Activated CD4-positive, alpha-beta memory T cell treated with anti-CD3 and anti-CD28 coated beads, Interleukin-2, amount 10 ng/mL, durations not matched to agents 7 days and 5 days (primary cell): ENCODE data around the gene WIPF1. TPM values are rescaled to one million over a fixed set of nuclear protein-coding genes. Genes with fewer than 3 reads are reported as not detected.
A peak's percentile ranks its signal among the peaks of the same experiment; 100 is the strongest.

ENCODE experiments used
- CTCF ChIA-PET: fragments of 350-600 bp; sonication (Branson Sonifier 250); formaldehyde crosslinking; loops from one replicate; lab custom pipeline; 2021; ENCODE audit warnings: antibody characterized with exemption, inconsistent platforms; lab: Charles Lee
- POLR2A ChIA-PET: fragments of 350-600 bp; sonication (Branson Sonifier 250); formaldehyde crosslinking; loops from one replicate; lab custom pipeline; 2021; ENCODE audit warnings: antibody characterized with exemption; lab: Charles Lee
- DNase-seq: peaks from one replicate; pipeline ENCODE4 v3.0.0-alpha.2; 2020
- H3K27ac Mint-ChIP-seq: one replicate; pipeline ENCODE4 v1.8.0; 2021; ENCODE audit warnings: mild to moderate bottlenecking, mixed read lengths
- H3K27me3 Mint-ChIP-seq: one replicate; pipeline ENCODE4 v1.8.0; 2021; ENCODE audit warnings: mixed read lengths
- H3K36me3 Mint-ChIP-seq: one replicate; pipeline ENCODE4 v1.8.0; 2021; ENCODE audit warnings: low read depth, mixed read lengths
- H3K4me1 Mint-ChIP-seq: one replicate; pipeline ENCODE4 v1.8.0; 2021; ENCODE audit warnings: mixed read lengths
- H3K4me3 Mint-ChIP-seq: one replicate; pipeline ENCODE4 v1.8.0; 2021; ENCODE audit warnings: mild to moderate bottlenecking, mixed read lengths
- H3K9me3 Mint-ChIP-seq: one replicate; pipeline ENCODE4 v1.8.0; 2021; ENCODE audit warnings: mixed read lengths
- total RNA-seq, 2 experiments: library from RNA; stranded (reverse); gene quantifications; one replicate each; pipeline ENCODE4 v1.2.3, GENCODE V29; 2021

The WIPF1 gene
- total RNA-seq, 2 experiments from 2014 or later, result 574 to 590 TPM

DNA sequence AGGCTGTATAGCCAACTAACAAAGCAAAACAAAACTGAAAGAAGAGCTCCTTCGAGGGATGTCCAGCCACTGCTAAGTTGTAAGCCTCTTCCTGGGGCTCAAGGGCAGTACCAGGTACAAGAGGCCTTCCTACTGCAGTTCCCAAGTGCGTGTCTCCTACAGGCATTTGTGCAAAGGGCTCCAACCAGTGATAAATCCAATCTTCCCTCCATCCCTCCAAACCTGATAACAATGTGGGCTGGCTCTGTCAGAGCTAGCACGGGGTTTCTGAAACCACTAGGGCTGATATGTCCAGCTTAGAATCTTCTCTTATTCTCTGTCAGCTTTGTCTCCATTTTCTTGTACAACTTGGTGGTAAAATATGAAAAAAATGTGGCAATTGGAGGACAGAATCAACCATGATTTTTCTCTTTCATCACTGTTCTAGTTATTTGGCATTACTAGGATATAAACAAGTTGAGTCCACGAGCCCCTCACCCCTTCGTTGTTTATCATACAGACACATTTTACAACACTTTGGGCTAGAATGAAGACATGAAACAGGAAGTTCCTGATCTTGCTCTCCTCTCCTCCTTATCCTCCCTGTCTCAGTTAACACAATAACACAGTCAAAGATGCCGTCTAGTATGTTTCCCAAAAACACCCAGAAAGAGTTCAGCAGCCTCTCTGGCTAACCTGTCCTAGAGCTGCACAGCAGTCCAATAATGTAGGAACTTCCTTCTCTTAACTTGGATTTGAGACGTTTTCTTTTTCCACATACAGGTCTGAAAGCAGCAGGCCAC, 35.4 kb upstream of the WIPF1 start:
- CTCF ChIA-PET, result interaction anchor here (0.7 to 4.1 kb wide), 12 partner anchors 10 to 579 kb away, joined by 3 to 82 read pairs (median 4); partner anchors contain the start of gene WIPF1
- no peak for DNase-seq
- Mint-ChIP-seq H3K9me3 (no peaks in the 10 kb centered on the region), H3K27me3 (no peaks in the 10 kb centered on the region), H3K36me3 (peaks cover 59% of the 10 kb centered on the region), H3K4me3 (peak overlapping the region; percentile 84), H3K4me1 (peaks cover 64% of the 10 kb centered on the region), H3K27ac (peak overlapping the region; percentile 93)
- POLR2A ChIA-PET, result interaction anchor here (1.0 to 16.0 kb wide), 16 partner anchors 10 to 536 kb away, joined by 3 to 558 read pairs (median 10); partner anchors contain the start of gene WIPF1

DNA sequence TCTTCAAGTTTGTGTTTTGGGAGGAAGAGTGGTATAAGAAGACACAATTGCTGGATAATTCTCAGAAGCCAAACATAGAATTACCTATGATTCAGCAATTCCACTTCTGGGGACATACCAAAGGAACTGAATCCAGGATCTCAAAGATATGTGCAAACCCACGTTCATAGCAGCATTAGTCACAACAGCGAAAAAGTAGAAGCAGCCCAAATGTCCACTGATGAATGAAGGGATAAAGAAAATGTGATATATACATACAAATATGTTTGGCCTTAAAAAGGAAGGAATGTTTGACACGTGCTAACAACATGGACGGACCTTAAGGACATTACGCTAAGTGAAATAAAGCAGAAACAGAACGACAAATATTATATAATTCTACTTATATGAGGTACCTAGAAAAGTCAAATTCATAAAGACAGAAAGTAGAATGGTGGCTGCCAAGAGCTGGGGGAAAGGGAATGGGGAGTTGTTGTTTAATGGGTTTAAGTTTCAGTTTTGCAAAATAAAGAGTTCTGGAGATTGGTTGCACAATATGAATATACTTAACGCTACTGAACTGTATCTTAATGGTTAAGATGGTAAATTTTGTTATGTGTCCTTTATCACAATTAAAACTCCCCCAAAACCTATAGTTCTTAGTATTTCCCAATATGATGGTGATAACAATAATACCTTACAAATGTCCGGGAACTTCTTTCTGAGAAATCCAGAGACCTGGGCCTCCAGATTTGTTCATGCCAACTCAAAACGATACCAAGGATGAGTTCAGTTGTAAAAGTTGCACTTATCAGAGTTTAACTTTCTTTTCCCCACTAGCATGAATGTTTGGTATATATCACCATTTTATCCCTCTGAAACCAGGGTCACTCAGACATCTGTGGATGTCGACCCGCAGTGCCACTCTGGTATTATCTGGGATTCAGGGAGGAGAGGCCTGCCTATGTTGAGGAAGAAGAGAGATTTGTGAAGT, 33.7 kb upstream of the WIPF1 start:
- ChIA-PET POLR2A (interaction anchor here (1.5 to 16.0 kb wide), 3 partner anchors 18 to 56 kb away, joined by 9 to 558 read pairs (median 364); partner anchors contain the start of gene WIPF1), CTCF (interaction anchor here (1.7 to 4.1 kb wide), 3 partner anchors 33 to 56 kb away, joined by 3 to 82 read pairs (median 18); partner anchors contain the start of gene WIPF1)
- Mint-ChIP-seq H3K4me3 (peak overlapping the region; percentile 84), H3K36me3 (peaks cover 76% of the 10 kb centered on the region), H3K27ac (peak overlapping the region; percentile 93), H3K4me1 (peaks cover 68% of the 10 kb centered on the region), H3K9me3 (no peaks in the 10 kb centered on the region), H3K27me3 (no peaks in the 10 kb centered on the region)
- DNase-seq, result no peak

DNA sequence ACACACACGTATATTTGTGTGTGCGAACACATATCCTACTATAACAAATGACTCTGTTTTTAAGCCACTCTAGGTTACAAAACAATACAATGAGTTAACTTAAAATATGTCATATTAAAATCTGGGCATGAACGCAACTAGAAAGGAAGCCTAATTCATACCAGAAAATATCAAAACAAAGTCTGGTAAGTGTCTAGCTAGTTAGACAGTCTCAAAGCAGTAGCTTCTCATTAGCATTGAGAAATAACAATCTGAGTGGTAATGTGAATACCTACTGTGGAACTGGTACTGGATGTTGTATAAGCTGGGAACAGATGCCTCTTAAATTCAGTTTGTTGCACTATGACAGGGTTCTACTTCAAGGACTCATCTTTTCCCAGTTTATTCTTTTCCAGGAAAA, 32.5 kb upstream of the WIPF1 start:
- no peaks in the 10 kb centered on the region for H3K27me3 Mint-ChIP-seq
- H3K4me3 Mint-ChIP-seq, result no peak overlapping the region
- no peak for DNase-seq
- POLR2A ChIA-PET, result interaction anchor here (1.0 to 16.0 kb wide), 3 partner anchors 17 to 52 kb away, joined by 4 to 558 read pairs (median 364); partner anchors contain the start of gene WIPF1
- no peaks in the 10 kb centered on the region for H3K9me3 Mint-ChIP-seq
- H3K36me3 Mint-ChIP-seq, result peaks cover 85% of the 10 kb centered on the region
- H3K4me1 Mint-ChIP-seq, result peaks cover 68% of the 10 kb centered on the region
- CTCF ChIA-PET, result interaction anchor here (0.8 to 1.7 kb wide), 2 partner anchors 32 to 67 kb away, joined by 3 read pairs; no protein-coding TSS in a partner anchor
- H3K27ac Mint-ChIP-seq, result peak overlapping the region; percentile 93

DNA sequence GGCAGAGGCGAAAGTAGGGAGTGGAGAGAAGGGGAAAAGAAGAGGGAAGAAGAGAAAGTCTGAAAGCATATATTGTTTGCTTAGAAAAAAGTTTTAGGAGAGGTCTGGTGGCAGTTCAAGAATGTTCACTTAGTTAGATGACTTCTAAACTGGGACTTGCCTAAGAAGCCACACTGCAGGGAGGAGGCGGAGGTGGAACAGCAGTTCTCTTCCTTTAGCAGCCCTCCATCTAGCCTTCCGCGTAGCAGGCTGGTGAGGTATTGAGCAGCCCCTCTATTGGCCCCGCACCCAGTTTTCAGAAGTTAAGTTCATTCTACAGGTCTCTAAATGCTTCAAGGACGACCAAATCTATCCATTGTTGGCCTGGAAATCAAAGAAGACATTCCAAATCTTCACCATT, 31.9 kb upstream of the WIPF1 start:
- Mint-ChIP-seq H3K4me1 (peaks cover 66% of the 10 kb centered on the region), H3K4me3 (no peak overlapping the region), H3K27me3 (no peaks in the 10 kb centered on the region), H3K36me3 (peaks cover 89% of the 10 kb centered on the region), H3K9me3 (no peaks in the 10 kb centered on the region), H3K27ac (no peak overlapping the region)
- no peak for DNase-seq
- CTCF ChIA-PET, result interaction anchor here (1.7 to 2.0 kb wide), 3 partner anchors 11 to 31 kb away, joined by 3 to 6 read pairs (median 4); no protein-coding TSS in a partner anchor
- POLR2A ChIA-PET, result interaction anchor here (1.0 to 16.0 kb wide), 3 partner anchors 16 to 52 kb away, joined by 4 to 558 read pairs (median 364); partner anchors contain the start of gene WIPF1

DNA sequence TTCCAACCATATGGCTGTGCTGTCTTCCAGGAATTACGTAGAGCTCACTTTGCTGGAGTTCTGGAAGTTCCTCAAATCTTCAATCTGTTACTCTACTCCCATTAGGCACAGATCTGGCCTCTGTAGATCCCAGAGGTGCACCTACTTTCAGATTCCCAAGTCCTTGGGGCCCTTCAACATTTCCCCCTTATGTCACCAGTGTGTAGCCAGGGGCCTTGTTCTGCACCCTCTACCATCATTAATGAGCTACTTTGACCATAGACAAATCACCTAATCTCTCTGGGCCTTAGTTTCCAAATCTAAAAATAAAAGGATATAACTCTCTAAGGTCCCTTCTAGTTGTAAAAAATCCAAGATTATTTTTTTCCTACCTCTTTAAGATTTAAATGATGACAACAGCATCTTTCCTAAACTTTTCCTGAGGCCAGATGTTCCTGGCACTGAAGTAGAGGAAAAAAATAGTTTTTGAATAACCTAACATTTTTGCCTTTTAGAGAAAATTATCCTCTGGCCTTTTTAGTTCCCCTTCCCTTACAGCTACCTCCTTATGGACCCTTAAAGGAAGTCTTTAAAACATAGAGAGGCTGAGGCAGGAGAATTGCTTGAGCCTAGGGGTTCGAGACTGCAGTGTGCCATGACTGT, 31.0 kb upstream of the WIPF1 start:
- peaks cover 94% of the 10 kb centered on the region for H3K36me3 Mint-ChIP-seq
- H3K4me1 Mint-ChIP-seq, result peaks cover 73% of the 10 kb centered on the region
- POLR2A ChIA-PET, result interaction anchor here (0.7 to 16.0 kb wide), 3 partner anchors 15 to 70 kb away, joined by 3 to 558 read pairs (median 364); partner anchors contain the start of gene WIPF1
- H3K27ac Mint-ChIP-seq, result no peak overlapping the region
- CTCF ChIA-PET, result interaction anchor here (0.7 to 2.0 kb wide), 4 partner anchors 10 to 158 kb away, joined by 3 to 6 read pairs (median 4); no protein-coding TSS in a partner anchor
- no peaks in the 10 kb centered on the region for H3K27me3 Mint-ChIP-seq
- no peaks in the 10 kb centered on the region for H3K9me3 Mint-ChIP-seq
- DNase-seq, result no peak
- no peak overlapping the region for H3K4me3 Mint-ChIP-seq

DNA sequence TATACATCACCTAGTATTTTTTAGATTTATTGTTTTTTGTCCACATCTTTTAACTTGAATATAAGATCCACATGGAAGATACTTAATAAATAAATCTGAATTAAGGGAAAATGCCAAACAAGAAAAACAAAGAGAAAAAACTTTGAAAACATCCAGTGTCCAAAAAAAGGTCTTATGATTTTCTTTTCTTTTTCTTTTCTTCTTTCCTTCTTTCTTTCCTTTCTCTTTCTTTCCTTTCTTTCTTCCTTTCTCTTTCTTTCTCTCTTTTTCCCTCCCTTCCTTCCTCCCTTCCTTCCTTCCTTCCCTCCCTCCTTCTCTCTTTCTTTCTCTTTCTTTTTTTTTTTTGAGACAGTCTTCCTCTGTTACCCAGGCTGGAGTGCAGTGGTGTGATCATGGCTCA, 29.6 kb upstream of the WIPF1 start:
- no peak overlapping the region for H3K4me3 Mint-ChIP-seq
- peak overlapping the region; percentile 4 for H3K27ac Mint-ChIP-seq
- no peak for DNase-seq
- H3K27me3 Mint-ChIP-seq, result no peaks in the 10 kb centered on the region
- ChIA-PET POLR2A (interaction anchor here (15.6 to 16.0 kb wide), 2 partner anchors 14 to 30 kb away, joined by 364 to 558 read pairs; partner anchors contain the start of gene WIPF1), CTCF (interaction anchor here (0.6 kb wide), 1 partner anchor 140 kb away, joined by 3 read pairs; the partner anchor contains the start of gene GPR155)
- no peaks in the 10 kb centered on the region for H3K9me3 Mint-ChIP-seq
- peaks cover 82% of the 10 kb centered on the region for H3K4me1 Mint-ChIP-seq
- peaks cover 92% of the 10 kb centered on the region for H3K36me3 Mint-ChIP-seq

DNA sequence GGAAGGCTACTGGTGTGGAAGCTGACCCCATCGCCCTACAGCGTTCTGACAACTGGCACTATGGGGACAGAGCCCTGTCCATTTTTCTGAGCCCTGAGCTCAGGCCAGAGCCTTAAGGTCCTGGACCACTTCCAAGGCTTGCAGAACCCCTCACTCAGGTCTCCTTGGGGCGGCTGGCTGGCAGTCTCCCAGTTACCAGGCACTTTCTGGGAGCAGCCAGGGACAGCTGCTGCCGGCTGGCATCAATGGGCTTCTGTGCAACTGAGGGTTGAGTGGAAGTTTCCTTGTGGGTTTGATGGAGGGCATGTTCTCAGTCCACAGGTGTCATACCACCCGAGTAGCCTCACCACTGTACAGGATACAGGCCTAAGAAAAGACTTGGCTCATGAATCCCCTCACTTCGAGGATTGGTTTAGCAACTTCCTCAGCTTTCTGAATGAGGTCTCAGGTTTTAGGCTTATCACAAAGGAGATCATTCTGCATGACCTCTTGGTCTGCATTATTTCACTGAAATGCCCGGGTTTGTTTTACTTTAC, 27.4 kb upstream of the WIPF1 start:
- H3K27ac Mint-ChIP-seq, result no peak overlapping the region
- ChIA-PET POLR2A (interaction anchor here (15.6 to 16.0 kb wide), 2 partner anchors 12 to 28 kb away, joined by 364 to 558 read pairs; partner anchors contain the start of gene WIPF1), CTCF (interaction anchor here (0.5 to 1.0 kb wide), 2 partner anchors 8 to 510 kb away, joined by 3 to 4 read pairs; no protein-coding TSS in a partner anchor)
- no peaks in the 10 kb centered on the region for H3K27me3 Mint-ChIP-seq
- peaks cover 83% of the 10 kb centered on the region for H3K36me3 Mint-ChIP-seq
- no peak for DNase-seq
- H3K9me3 Mint-ChIP-seq, result no peaks in the 10 kb centered on the region
- peaks cover 75% of the 10 kb centered on the region for H3K4me1 Mint-ChIP-seq
- H3K4me3 Mint-ChIP-seq, result no peak overlapping the region

DNA sequence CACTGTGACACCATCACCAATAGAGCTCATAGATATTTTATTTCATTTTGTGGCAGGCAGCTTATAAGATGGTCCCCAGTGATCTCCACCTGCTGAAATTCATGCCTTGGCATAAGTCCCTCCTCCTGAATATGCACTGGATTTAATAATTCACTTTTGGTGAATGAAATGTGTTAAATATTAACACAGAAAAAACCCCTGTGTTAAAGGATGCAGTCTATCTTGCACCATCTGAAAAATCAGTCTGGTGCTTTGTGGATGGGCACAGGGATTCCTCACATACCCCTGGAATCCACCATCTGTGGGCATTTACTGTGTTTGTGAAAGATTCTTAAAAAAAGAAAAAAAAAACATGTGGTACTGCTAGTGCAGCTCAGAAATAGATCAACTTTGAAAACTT, 26.1 kb upstream of the WIPF1 start:
- DNase-seq, result no peak
- no peaks in the 10 kb centered on the region for H3K27me3 Mint-ChIP-seq
- POLR2A ChIA-PET, result interaction anchor here (0.9 to 16.0 kb wide), 4 partner anchors 10 to 46 kb away, joined by 3 to 558 read pairs (median 192); partner anchors contain the start of gene WIPF1
- CTCF ChIA-PET, result interaction anchor here (1.1 to 1.5 kb wide), 3 partner anchors 9 to 77 kb away, joined by 3 to 9 read pairs (median 3); no protein-coding TSS in a partner anchor
- peaks cover 80% of the 10 kb centered on the region for H3K36me3 Mint-ChIP-seq
- H3K4me3 Mint-ChIP-seq, result no peak overlapping the region
- H3K27ac Mint-ChIP-seq, result peak overlapping the region; percentile 37
- H3K4me1 Mint-ChIP-seq, result peaks cover 75% of the 10 kb centered on the region
- H3K9me3 Mint-ChIP-seq, result no peaks in the 10 kb centered on the region

DNA sequence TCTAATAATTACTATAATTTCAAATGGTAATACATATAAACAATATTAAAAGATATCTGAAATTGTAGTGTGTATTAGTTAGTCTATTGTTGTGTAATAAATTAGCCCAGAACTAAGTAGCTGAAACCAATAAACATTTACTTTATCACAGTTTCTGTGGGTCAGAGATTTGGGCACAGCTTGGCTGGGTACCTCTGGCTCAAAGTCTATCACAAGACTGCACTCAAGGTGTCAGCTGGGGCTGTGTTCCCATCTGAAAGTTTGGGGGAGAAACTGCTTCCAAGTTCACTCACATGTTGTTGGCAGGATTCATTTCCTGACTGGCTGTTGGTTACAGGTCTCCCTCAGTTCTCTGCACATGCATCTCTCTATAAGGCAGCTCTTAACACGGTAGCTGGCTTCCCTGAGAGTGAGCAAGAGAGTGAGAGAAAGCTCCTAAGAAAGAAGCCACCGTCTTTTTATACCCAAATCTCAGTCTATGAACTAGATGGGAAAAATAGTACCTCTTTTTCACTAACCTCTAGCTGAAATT, 25.6 kb upstream of the WIPF1 start:
- POLR2A ChIA-PET, result interaction anchor here (0.9 to 16.0 kb wide), 4 partner anchors 10 to 45 kb away, joined by 3 to 558 read pairs (median 192); partner anchors contain the start of gene WIPF1

DNA sequence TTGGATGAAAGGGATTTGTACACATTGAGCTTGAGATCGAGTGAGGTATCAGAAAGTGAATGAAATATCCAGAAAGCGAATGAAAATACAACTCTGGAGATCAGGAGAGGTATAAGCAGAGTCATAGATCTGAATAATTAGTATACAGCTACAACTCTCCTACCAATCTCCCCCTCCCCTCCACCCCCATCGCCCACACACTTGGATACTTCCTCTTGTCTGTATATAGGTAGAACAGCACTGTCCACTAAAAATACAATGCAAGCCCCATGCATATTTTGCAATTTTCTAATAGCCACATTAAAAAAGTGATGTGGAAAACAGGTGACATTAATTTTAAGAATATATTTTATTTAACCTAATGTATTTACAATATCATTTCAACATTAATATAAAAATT, 23.7 kb upstream of the WIPF1 start:
- no peaks in the 10 kb centered on the region for H3K9me3 Mint-ChIP-seq
- no peaks in the 10 kb centered on the region for H3K27me3 Mint-ChIP-seq
- DNase-seq, result no peak
- CTCF ChIA-PET, result no interaction called here
- H3K36me3 Mint-ChIP-seq, result peaks cover 77% of the 10 kb centered on the region
- peaks cover 75% of the 10 kb centered on the region for H3K4me1 Mint-ChIP-seq
- no peak overlapping the region for H3K27ac Mint-ChIP-seq
- POLR2A ChIA-PET, result interaction anchor here (0.8 to 17.1 kb wide), 4 partner anchors 9 to 24 kb away, joined by 3 to 444 read pairs (median 184); partner anchors contain the start of gene WIPF1
- no peak overlapping the region for H3K4me3 Mint-ChIP-seq

More for the DNA sequence above, 25.6 kb upstream of the WIPF1 start:
- CTCF ChIA-PET, result interaction anchor here (1.1 to 1.5 kb wide), 3 partner anchors 10 to 76 kb away, joined by 3 to 9 read pairs (median 3); no protein-coding TSS in a partner anchor
- DNase-seq, result no peak
- no peaks in the 10 kb centered on the region for H3K9me3 Mint-ChIP-seq
- H3K4me1 Mint-ChIP-seq, result peaks cover 75% of the 10 kb centered on the region
- H3K36me3 Mint-ChIP-seq, result peaks cover 78% of the 10 kb centered on the region
- peak overlapping the region; percentile 37 for H3K27ac Mint-ChIP-seq
- no peak overlapping the region for H3K4me3 Mint-ChIP-seq
- no peaks in the 10 kb centered on the region for H3K27me3 Mint-ChIP-seq
